ENCODE results near the gene DCTPP1. TPM values are rescaled to one million over a fixed set of nuclear protein-coding genes. Genes with fewer than 3 reads are reported as not detected.
A peak's percentile ranks its signal among the peaks of the same experiment; 100 is the strongest.
"Not testable (repeated sequence)": the region's sequence is repeated elsewhere in the genome, so short reads cannot be mapped to it uniquely, and the experiment has no call there.

The DCTPP1 gene
- total RNA-seq, 2 donors from 2014 or later, result 80.9 to 153 TPM

- intact Hi-C loops (cut with DNase I), result no loop called here
- Histone ChIP-seq H3K36me3 (no peaks in the 10 kb centered on the region), H3K9ac (ENCODE audit: low read depth in 2 of 2, low read length in 2 of 2) (peak overlapping the region; percentile 63 to 76), H3K4me3 (peak overlapping the region; percentile 69), H3K9me3 (no peaks in the 10 kb centered on the region), H3K4me1 (peaks cover 14% of the 10 kb centered on the region), H3K27me3 (no peaks in the 10 kb centered on the region), H3K27ac (peak overlapping the region; percentile 80)
- TF ChIP-seq CTCF (IDR thresholded peaks at IDR 0.05), result no peak
- DNase-seq, result no peak
These were observed 30.2 kb downstream of the DCTPP1 start for GRCh38 chr16:30399435-30400186.

GRCh38 chr16:30398661-30399434 is 31.0 kb downstream of the DCTPP1 start:
- Histone ChIP-seq H3K9ac (ENCODE audit: low read depth in 2 of 2, low read length in 2 of 2) (peak overlapping the region in 1 of 2 donors; percentile 76), H3K4me1 (peaks cover 14% of the 10 kb centered on the region), H3K9me3 (no peaks in the 10 kb centered on the region), H3K27ac (peak overlapping the region; percentile 80), H3K27me3 (no peaks in the 10 kb centered on the region), H3K4me3 (no peak overlapping the region), H3K36me3 (no peaks in the 10 kb centered on the region)
- no peak for TF ChIP-seq CTCF (IDR thresholded peaks at IDR 0.05)
- intact Hi-C loops (cut with DNase I), result no loop called here
- no peak for DNase-seq

DNA sequence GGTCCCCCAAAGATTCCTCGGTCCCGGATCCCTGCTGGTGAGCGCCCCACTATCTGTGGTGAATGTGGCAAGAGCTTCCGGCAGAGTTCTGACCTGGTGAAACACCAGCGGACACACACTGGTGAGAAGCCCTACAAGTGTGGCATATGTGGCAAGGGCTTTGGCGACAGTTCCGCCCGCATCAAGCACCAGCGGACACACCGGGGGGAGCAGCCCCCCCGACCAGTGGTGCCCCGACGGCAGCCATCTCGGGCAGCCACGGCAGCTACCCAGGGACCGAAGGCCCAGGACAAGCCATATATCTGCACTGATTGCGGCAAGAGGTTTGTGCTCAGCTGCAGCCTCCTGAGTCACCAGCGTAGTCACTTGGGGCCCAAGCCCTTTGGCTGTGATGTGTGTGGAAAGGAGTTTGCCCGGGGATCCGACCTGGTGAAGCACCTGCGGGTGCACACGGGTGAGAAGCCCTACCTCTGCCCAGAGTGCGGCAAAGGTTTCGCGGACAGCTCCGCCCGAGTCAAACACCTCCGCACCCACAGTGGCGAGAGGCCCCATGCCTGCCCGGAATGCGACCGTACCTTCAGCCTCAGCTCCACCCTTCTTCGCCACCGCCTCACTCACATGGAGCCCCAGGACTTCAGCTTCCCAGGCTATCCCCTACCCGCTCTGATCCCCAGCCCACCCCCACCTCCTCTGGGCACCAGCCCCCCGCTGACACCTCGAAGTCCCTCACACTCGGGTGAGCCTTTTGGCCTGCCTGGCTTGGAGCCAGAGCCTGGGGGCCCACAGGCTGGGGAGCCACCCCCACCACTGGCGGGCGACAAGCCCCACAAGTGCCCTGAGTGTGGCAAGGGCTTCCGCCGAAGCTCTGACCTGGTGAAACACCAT is 31.8 kb downstream of the DCTPP1 start:
- DNase-seq, result no peak
- no peak overlapping the region for H3K4me3 ChIP-seq
- no peaks in the 10 kb centered on the region for H3K27me3 ChIP-seq
- no peak overlapping the region for H3K9ac ChIP-seq (ENCODE audit: low read depth in 2 of 2, low read length in 2 of 2)
- no peaks in the 10 kb centered on the region for H3K36me3 ChIP-seq
- no peak for TF ChIP-seq CTCF (IDR thresholded peaks at IDR 0.05)
- H3K9me3 ChIP-seq, result no peaks in the 10 kb centered on the region
- H3K4me1 ChIP-seq, result peaks cover 14% of the 10 kb centered on the region
- no peak overlapping the region for H3K27ac ChIP-seq
- intact Hi-C loops (cut with DNase I), result no loop called here

GRCh38 chr16:30397056-30397455 is 32.8 kb downstream of the DCTPP1 start:
- Histone ChIP-seq H3K27me3 (no peaks in the 10 kb centered on the region), H3K9ac (ENCODE audit: low read depth in 2 of 2, low read length in 2 of 2) (no peak overlapping the region), H3K27ac (no peak overlapping the region), H3K9me3 (no peaks in the 10 kb centered on the region), H3K4me1 (peaks cover 14% of the 10 kb centered on the region), H3K36me3 (no peaks in the 10 kb centered on the region), H3K4me3 (no peak overlapping the region)
- no peak for TF ChIP-seq CTCF (IDR thresholded peaks at IDR 0.05)
- no peak for DNase-seq
- intact Hi-C loops (cut with DNase I), result no loop called here

- H3K27ac ChIP-seq; H3K9ac ChIP-seq (ENCODE audit: low read depth in 2 of 2, low read length in 2 of 2); H3K4me3 ChIP-seq; intact Hi-C loops (cut with DNase I); H3K36me3 ChIP-seq; DNase-seq; H3K27me3 ChIP-seq; H3K9me3 ChIP-seq: not testable (repeated sequence)
- H3K4me1 ChIP-seq, result peaks cover 14% of the 10 kb centered on the region
These were observed 33.2 kb downstream of the DCTPP1 start for GRCh38 chr16:30396627-30397026.

Data from colonic mucosa (tissue), 4 donors.